Measurements from ENCODE around the gene RAB1B. TPM values are rescaled to one million over a fixed set of nuclear protein-coding genes. Genes with fewer than 3 reads are reported as not detected.
A peak's percentile ranks its signal among the peaks of the same experiment; 100 is the strongest.
"Not testable (repeated sequence)": the region's sequence is repeated elsewhere in the genome, so short reads cannot be mapped to it uniquely, and the experiment has no call there.

Gene RAB1B
- total RNA-seq, 1 donor: 88.9 TPM

DNA sequence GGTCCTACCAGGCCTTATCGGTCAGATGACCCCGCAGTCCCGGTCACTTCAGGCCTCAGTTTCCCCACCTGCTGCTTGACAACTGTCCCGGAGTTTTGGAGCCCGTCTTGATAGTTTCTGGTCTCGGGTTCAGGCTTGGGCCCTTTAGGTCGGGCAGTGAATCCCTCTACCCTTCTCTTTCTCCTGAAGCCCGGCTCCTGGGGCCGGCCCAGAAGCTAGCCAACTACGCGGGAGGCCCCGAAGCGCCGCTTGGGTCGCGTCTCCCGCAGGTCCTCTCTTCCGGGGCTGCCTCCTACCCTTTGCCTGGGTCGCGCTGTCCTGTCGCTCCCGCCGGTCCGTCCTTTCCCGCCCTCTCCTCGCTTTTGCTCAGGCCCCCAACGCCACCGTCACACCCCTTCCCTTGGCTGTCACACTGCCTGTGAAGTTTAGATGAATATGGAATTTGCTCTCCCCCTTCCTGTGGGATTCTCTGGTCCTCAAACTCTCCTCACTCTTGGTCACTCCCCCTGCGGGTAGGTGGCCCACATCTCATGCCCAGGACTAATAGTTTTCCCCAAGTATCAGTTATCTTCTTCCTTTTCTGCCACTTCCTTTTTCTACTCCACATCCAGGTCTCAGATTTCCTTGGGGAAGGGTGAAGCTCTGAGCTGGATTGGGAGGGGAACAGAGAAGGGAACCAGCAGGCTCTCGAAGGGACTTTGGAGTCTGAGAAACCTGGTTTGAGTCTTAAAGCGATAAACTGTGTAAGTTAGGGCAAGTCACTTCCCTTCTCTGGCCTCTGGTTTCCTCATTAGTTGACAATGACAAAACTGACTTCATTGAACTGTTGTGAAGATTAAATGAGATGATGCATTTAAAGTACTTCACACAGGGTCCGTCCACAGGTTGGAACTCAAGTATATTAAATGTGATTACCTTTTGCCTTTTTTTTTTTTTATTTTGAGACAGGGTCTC, 790 bp downstream of the RAB1B start:
- peak; percentile 40 for DNase-seq (ENCODE audit: low read depth)
- H3K4me3 ChIP-seq (ENCODE audit: low read depth, low read length): peak overlapping the region; percentile 99
- TF ChIP-seq, protein P1, sequence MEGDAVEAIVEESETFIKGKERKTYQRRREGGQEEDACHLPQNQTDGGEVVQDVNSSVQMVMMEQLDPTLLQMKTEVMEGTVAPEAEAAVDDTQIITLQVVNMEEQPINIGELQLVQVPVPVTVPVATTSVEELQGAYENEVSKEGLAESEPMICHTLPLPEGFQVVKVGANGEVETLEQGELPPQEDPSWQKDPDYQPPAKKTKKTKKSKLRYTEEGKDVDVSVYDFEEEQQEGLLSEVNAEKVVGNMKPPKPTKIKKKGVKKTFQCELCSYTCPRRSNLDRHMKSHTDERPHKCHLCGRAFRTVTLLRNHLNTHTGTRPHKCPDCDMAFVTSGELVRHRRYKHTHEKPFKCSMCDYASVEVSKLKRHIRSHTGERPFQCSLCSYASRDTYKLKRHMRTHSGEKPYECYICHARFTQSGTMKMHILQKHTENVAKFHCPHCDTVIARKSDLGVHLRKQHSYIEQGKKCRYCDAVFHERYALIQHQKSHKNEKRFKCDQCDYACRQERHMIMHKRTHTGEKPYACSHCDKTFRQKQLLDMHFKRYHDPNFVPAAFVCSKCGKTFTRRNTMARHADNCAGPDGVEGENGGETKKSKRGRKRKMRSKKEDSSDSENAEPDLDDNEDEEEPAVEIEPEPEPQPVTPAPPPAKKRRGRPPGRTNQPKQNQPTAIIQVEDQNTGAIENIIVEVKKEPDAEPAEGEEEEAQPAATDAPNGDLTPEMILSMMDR (IDR thresholded peaks at IDR 0.05; ENCODE audit: insufficient read depth, low read depth, low read length): peak; percentile 43

DNA sequence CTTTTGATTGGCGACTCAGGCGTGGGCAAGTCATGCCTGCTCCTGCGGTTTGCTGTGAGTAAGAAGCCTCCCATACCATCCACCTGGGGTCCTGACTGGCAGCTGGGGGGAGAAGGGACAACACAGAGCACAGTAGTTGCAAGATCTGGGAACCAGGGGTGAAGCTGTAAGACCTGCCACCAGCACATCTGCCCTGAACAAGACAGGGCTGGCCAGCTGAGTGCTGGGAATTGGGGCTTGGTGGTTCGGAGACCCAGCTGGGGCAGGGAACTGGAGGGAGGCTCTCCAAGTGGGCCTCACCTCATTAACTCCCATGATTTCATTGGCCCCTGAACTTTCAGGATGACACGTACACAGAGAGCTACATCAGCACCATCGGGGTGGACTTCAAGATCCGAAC, 3.4 kb downstream of the RAB1B start:
- DNase-seq (ENCODE audit: low read depth): no peak
- no peak overlapping the region for H3K4me3 ChIP-seq (ENCODE audit: low read depth, low read length)
- TF ChIP-seq, protein P1 (IDR thresholded peaks at IDR 0.05; ENCODE audit: insufficient read depth, low read depth, low read length): no peak

DNA sequence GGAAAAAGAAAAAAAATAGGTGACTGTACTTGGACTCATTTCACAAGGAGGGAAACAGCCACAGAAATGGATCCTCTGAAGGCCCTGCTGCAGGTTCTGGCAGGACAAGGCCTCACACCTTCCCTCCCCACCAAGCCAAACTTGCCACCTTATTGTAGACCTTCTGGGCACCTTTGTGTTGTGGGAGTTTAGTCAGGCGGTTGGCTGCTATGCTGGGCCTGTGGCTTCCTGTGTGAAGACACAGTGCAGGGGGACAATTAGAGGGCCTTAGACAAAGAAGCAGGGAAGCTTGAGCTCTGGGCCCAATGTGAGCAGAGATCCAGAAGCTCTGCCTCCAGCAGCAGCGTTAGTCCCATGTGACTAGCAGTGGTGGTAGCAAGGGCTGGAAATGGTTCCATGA, 4.2 kb downstream of the RAB1B start:
- H3K4me3 ChIP-seq (ENCODE audit: low read depth, low read length): no peak overlapping the region
- no peak for DNase-seq (ENCODE audit: low read depth)
- TF ChIP-seq, protein P1 (IDR thresholded peaks at IDR 0.05; ENCODE audit: insufficient read depth, low read depth, low read length): no peak

- TF ChIP-seq, protein P1 (IDR thresholded peaks at IDR 0.05; ENCODE audit: insufficient read depth, low read depth, low read length): no peak
- no peak for DNase-seq (ENCODE audit: low read depth)
- no peak overlapping the region for H3K4me3 ChIP-seq (ENCODE audit: low read depth, low read length)
Measured at GRCh38 chr11:66274219-66274618, 5.8 kb downstream of the RAB1B start.

DNA sequence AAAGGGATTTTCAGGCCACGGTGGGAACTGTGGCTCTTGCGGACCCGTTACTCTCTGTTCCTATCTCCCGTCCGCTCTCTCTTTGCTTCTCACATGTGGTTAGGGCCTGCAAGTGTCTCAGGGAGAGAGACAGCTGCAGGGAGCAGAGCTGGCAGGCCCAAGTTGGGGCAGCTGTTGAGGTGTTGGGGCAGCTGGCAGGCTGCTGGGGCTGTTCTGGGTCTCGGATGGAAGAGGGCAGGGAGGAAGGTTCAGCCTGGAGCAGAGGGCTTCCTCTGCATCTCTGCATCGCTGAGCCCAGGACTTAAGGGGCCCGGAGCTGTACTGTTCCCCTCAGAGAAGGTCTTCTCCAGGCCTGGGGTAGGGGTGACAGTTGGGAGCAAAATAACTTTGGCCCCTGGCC, 7.0 kb downstream of the RAB1B start:
- TF ChIP-seq, protein P1 (IDR thresholded peaks at IDR 0.05; ENCODE audit: insufficient read depth, low read depth, low read length): no peak
- DNase-seq (ENCODE audit: low read depth): no peak
- no peak overlapping the region for H3K4me3 ChIP-seq (ENCODE audit: low read depth, low read length)

- no peak for DNase-seq (ENCODE audit: low read depth)
- no peak overlapping the region for H3K4me3 ChIP-seq (ENCODE audit: low read depth, low read length)
- TF ChIP-seq, protein P1 (IDR thresholded peaks at IDR 0.05; ENCODE audit: insufficient read depth, low read depth, low read length): no peak
Measured at GRCh38 chr11:66275984-66276612, 7.7 kb downstream of the RAB1B start.

DNA sequence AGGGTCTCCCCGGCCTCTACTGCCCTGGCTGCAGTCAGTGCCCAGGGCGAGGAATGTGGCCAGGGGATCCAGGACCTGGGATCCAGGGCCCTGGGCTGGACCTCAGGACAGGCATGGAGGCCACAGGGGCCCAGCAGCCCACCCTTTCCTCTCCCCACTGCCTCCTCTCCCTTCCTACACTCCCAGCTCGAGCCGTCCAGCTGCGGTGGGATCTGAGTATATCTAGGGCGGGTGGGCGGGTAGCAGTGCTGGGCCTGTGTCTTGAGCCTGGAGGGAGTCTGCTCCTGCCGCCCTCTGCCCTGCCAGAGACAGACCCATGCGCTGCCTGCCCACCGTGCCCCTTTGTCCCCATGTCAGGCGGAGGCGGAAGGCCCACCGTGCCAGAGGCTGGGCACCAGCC, 8.2 kb downstream of the RAB1B start:
- not testable (repeated sequence) for H3K4me3 ChIP-seq (ENCODE audit: low read depth, low read length); DNase-seq (ENCODE audit: low read depth)

GRCh38 chr11:66277064-66277463, 8.6 kb downstream of the RAB1B start:
- not testable (repeated sequence) for DNase-seq (ENCODE audit: low read depth); H3K4me3 ChIP-seq (ENCODE audit: low read depth, low read length)

Data from fibroblast of villous mesenchyme (primary cell).